Measurements from ENCODE around the gene EFNA1.

The EFNA1 gene

DNA sequence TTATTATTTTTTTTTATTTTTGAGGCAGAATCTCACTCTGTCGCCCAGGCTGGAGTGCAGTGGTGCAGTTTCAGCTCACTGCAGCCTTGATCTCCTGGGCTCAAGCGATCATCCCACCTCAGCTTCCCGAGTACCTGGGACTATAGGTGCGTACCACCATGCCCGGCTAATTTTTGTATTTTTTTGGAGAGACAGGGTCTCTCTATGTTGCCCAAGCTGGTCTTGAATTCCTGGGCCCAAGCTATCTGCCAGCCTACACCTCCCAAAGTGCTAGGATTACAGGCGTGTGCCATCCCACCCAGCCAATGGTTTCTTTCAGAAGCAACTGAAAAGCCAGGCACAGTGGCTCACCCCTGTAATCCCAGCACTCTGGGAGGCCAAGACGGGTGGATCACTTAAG, 43.1 kb downstream of the EFNA1 start:
- Histone ChIP-seq H3K36me3 (ENCODE audit: control insufficient read depth, insufficient read depth, low read length) (no peaks in the 10 kb centered on the region), H3K4me1 (no peaks in the 10 kb centered on the region), H3K27ac (no peak overlapping the region), H3K4me2 (ENCODE audit: low read length) (no peak overlapping the region), H3K27me3 (ENCODE audit: control insufficient read depth, insufficient read depth, low read length) (no peaks in the 10 kb centered on the region), H3K4me3 (ENCODE audit: low read depth, low read length) (no peak overlapping the region), H3K9ac (no peak overlapping the region), H2AFZ (no peak overlapping the region), H3K9me3 (ENCODE audit: control insufficient read depth, low read length) (no peaks in the 10 kb centered on the region), H3K79me2 (no peaks in the 10 kb centered on the region)
- TF ChIP-seq, protein P1, sequence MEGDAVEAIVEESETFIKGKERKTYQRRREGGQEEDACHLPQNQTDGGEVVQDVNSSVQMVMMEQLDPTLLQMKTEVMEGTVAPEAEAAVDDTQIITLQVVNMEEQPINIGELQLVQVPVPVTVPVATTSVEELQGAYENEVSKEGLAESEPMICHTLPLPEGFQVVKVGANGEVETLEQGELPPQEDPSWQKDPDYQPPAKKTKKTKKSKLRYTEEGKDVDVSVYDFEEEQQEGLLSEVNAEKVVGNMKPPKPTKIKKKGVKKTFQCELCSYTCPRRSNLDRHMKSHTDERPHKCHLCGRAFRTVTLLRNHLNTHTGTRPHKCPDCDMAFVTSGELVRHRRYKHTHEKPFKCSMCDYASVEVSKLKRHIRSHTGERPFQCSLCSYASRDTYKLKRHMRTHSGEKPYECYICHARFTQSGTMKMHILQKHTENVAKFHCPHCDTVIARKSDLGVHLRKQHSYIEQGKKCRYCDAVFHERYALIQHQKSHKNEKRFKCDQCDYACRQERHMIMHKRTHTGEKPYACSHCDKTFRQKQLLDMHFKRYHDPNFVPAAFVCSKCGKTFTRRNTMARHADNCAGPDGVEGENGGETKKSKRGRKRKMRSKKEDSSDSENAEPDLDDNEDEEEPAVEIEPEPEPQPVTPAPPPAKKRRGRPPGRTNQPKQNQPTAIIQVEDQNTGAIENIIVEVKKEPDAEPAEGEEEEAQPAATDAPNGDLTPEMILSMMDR (IDR thresholded peaks at IDR 0.05), result no peak

DNA sequence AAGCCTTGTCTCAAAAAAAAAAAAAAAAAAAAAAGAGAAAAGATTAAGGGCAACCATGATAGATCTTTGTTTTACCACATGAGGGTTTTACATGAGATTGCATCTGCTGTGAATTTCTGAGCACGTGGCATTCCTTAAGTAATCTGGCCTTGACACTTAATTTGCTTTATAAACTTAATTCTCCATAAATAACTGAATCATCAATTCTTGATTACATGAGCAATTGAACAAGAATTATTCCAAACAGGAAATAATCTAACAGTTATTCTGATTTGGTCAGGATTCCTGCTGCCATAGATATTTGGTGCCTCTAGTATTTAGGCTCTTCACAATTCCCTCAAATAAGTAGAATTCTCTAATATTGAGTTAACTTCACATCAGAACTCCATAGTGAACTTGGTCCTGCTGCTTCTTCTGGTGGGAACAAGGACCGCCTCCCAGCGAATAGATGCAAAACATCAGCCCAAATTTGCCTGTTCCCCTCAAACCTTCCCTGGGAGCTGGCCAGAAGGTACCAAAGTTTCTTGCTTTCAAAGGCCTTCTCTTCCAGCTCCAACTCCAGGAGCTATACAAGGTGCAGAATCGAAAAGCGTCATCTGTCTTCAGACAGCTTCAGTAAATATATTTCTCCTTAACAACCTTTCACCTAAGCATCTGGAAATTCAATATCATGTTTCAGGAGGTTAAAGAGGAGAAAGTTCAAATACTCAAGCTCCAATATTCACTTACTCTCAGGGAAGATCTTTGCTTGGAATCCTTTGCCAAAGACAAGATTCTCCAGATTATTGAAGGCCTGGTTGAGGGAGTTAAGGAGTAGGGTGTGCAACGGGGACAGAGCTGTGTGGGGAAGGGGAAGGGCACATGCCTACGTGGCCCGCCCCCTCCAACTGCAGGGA, 44.4 kb downstream of the EFNA1 start:
- Histone ChIP-seq H2AFZ (peak overlapping the region; percentile 95), H3K4me1 (no peaks in the 10 kb centered on the region), H3K4me3 (ENCODE audit: low read depth, low read length) (peak overlapping the region; percentile 99), H3K9me3 (ENCODE audit: control insufficient read depth, low read length) (no peaks in the 10 kb centered on the region), H3K79me2 (no peaks in the 10 kb centered on the region), H3K4me2 (ENCODE audit: low read length) (peak overlapping the region; percentile 97), H3K36me3 (ENCODE audit: control insufficient read depth, insufficient read depth, low read length) (no peaks in the 10 kb centered on the region), H3K27ac (peak overlapping the region; percentile 86), H3K27me3 (ENCODE audit: control insufficient read depth, insufficient read depth, low read length) (no peaks in the 10 kb centered on the region), H3K9ac (no peak overlapping the region)
- TF ChIP-seq, protein P1 (IDR thresholded peaks at IDR 0.05), result no peak

DNA sequence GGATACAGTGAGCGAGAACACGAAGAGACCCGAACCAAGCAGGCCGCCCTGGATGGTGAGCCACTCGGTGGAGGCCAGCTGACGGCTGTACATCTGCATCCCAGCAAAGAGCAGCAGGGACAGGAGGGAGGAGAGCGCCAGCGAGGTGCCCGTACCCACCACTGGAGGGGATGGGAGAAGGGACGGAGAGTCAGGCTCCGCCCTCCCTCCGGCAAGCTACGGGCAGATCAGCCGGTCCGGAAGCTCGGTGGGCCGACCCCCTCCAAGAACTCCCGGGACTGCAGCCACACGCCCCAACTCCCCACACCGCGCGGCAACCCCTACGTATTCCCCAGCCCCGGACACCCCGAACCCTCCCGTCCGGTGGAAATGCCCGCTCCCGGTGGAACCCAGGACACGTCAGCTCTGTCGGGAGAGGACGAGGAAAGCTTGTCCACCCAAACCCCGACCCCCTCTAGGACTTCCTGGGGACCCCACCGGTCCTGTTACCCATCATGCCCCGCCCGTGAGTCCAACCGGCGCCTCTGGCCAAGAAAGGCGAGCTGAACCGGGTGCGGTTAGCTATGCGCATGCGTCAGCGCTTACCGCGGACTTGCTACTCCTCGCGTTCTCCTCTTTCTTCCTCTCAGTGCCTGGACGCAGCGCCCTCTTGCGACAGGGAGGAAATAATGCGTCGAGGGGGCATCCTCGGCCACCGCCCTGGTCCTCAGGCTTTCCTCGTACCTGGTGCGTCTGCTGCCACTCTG, 45.2 kb downstream of the EFNA1 start, which contains the start of gene KRTCAP2:
Gene KRTCAP2, minus strand, starts transcription at position 573 of the 746 bp plus-strand sequence. Its CDS starts 80 bp downstream, at position 493.
- Histone ChIP-seq H3K4me1 (no peaks in the 10 kb centered on the region), H3K27me3 (ENCODE audit: control insufficient read depth, insufficient read depth, low read length) (no peaks in the 10 kb centered on the region), H3K4me2 (ENCODE audit: low read length) (peak within 1 kb of the TSS; percentile 97), H3K9me3 (ENCODE audit: control insufficient read depth, low read length) (no peaks in the 10 kb centered on the region), H3K79me2 (no peaks in the 10 kb centered on the region), H3K9ac (peak within 1 kb of the TSS; percentile 72), H3K27ac (peak within 1 kb of the TSS; percentile 86), H3K4me3 (ENCODE audit: low read depth, low read length) (peak within 1 kb of the TSS; percentile 99), H2AFZ (peak within 1 kb of the TSS; percentile 95), H3K36me3 (ENCODE audit: control insufficient read depth, insufficient read depth, low read length) (no peaks in the 10 kb centered on the region)
- TF ChIP-seq, protein P1 (IDR thresholded peaks at IDR 0.05), result peak; percentile 87

DNA sequence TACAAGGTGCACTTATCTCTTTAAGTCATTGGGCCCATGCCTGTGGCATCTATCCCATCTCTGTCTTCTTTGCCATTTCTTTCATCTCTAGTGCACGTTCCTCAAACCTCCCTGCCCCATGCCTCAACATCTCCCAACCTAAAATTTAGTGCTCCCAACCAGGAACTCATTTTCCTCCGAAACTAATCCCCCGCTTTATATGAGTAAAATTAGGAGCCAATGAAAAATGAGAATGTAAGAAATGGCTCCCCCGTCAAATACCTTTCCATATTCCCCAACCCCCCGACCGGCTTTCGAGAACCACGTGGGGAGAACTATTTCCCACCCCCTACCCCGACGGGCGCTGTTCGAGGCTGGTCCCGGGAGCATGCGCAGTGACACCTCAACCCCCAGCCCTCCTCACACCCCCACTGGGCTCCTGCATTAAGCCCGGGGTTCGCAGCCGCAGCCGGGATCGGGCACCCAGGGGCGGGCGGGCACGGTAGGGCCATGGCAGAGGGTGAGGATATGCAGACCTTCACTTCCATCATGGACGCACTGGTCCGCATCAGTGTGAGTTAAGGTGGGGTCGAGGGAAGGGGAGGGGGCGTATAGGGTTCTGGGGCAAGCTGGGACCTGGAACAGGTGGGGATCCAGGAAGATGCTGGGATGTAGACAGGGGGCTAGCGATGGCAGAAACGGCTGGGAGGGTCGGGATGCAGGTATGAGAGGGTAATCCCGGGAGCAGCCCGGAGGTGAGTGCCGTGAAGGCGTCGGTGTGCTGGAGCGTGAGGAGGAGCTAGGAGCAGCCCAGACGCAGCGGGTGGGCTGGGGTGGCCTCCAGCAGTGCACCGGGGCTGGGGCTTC, 46.0 kb downstream of the EFNA1 start, which contains the start of gene TRIM46:
Gene TRIM46, plus strand, starts transcription at position 372 of the 846 bp plus-strand sequence. Its CDS starts 118 bp downstream, at position 490.
- H3K4me1 ChIP-seq, result no peaks in the 10 kb centered on the region
- H3K36me3 ChIP-seq (ENCODE audit: control insufficient read depth, insufficient read depth, low read length), result no peaks in the 10 kb centered on the region
- H3K4me2 ChIP-seq (ENCODE audit: low read length), result peak within 1 kb of the TSS; percentile 97
- peak within 1 kb of the TSS; percentile 95 for H2AFZ ChIP-seq
- no peaks in the 10 kb centered on the region for H3K27me3 ChIP-seq (ENCODE audit: control insufficient read depth, insufficient read depth, low read length)
- no peaks in the 10 kb centered on the region for H3K9me3 ChIP-seq (ENCODE audit: control insufficient read depth, low read length)
- peak within 1 kb of the TSS; percentile 99 for H3K4me3 ChIP-seq (ENCODE audit: low read depth, low read length)
- H3K9ac ChIP-seq, result peak within 1 kb of the TSS; percentile 72
- H3K79me2 ChIP-seq, result no peaks in the 10 kb centered on the region
- TF ChIP-seq, protein P1 (IDR thresholded peaks at IDR 0.05), result no peak
- peak within 1 kb of the TSS; percentile 86 for H3K27ac ChIP-seq

Measured in parathyroid adenoma (tissue), 2 donors.